ENCODE data around the gene TNKS1BP1. TPM values are rescaled to one million over a fixed set of nuclear protein-coding genes. Genes with fewer than 3 reads are reported as not detected.
"Not testable (repeated sequence)": the region's sequence is repeated elsewhere in the genome, so short reads cannot be mapped to it uniquely, and the experiment has no call there.

Gene TNKS1BP1
- total RNA-seq, 1 experiment from 2014 or later = 94.6 TPM

GRCh38 chr11:57363131-57364080 is 38.7 kb upstream of the TNKS1BP1 start:
- no peak for ATAC-seq
- no peaks in the 10 kb centered on the region for H3K36me3 ChIP-seq (ENCODE audit: control insufficient read depth, insufficient read depth, low read length)
- BruUV-seq (replicated peaks) = no TSS peak
- no peak for DNase-seq (ENCODE audit: low read depth, low spot score)
- ChIA-PET POLR2A (no interaction called here), CTCF (no interaction called here)
- no peak overlapping the region for H3K27ac ChIP-seq (ENCODE audit: low read length)
- TF ChIP-seq POLR2AphosphoS5 (IDR thresholded peaks at IDR 0.05; ENCODE audit: low read depth, low read length) (no peak), SIN3A (IDR thresholded peaks at IDR 0.05; ENCODE audit: borderline replicate concordance, insufficient read depth, low read depth, low read length) (no peak), CTCF (IDR thresholded peaks at IDR 0.05) (no peak), REST (IDR thresholded peaks at IDR 0.05; ENCODE audit: insufficient read depth in 1 of 2, low read depth in 2 of 2, low read length in 1 of 2) (no peak), TCF7L2 (IDR thresholded peaks at IDR 0.05; ENCODE audit: low read depth, low read length) (no peak)
- in situ Hi-C loops (cut with HindIII; ENCODE audit: low pct_unique_long_range_greater_than_20kb, low sequenced_read_pairs) (no loop called here), intact Hi-C loops (cut with micrococcal nuclease; ENCODE audit: unreplicated experiment) (no loop called here)
- H3K27me3 ChIP-seq (ENCODE audit: control insufficient read depth, insufficient read depth, low read length) = no peaks in the 10 kb centered on the region; the same call in 1 of the 2 replicates
- H3K4me3 ChIP-seq (ENCODE audit: low read depth in 2 of 2, low read length in 2 of 2) = no peak overlapping the region
- no peaks in the 10 kb centered on the region for H3K9me3 ChIP-seq (ENCODE audit: control insufficient read depth, insufficient read depth, low read depth, low read length)
- 0 out of 2 replicates have a peak, but pooled peaks cover 7% of the 10 kb centered on the region for H3K4me1 ChIP-seq (ENCODE audit: control insufficient read depth, insufficient read depth, low read length)

GRCh38 chr11:57361926-57362325 is 37.2 kb upstream of the TNKS1BP1 start:
- no TSS peak for BruUV-seq (replicated peaks)
- no peak overlapping the region for H3K4me3 ChIP-seq (ENCODE audit: low read depth in 2 of 2, low read length in 2 of 2)
- no peaks in the 10 kb centered on the region for H3K36me3 ChIP-seq (ENCODE audit: control insufficient read depth, insufficient read depth, low read length)
- intact Hi-C loops (cut with micrococcal nuclease; ENCODE audit: unreplicated experiment) = no loop called here
- no peak overlapping the region for H3K27ac ChIP-seq (ENCODE audit: low read length)
- DNase-seq (ENCODE audit: low read depth, low spot score) (no peak), ATAC-seq (no peak)
- in situ Hi-C loops (cut with HindIII; ENCODE audit: low pct_unique_long_range_greater_than_20kb, low sequenced_read_pairs) = no loop called here
- no peaks in the 10 kb centered on the region; the same call in 1 of the 2 replicates for H3K27me3 ChIP-seq (ENCODE audit: control insufficient read depth, insufficient read depth, low read length)
- H3K9me3 ChIP-seq (ENCODE audit: control insufficient read depth, insufficient read depth, low read depth, low read length) = no peaks in the 10 kb centered on the region
- no peak for TF ChIP-seq SIN3A (IDR thresholded peaks at IDR 0.05; ENCODE audit: borderline replicate concordance, insufficient read depth, low read depth, low read length)
- no peak for TF ChIP-seq REST (IDR thresholded peaks at IDR 0.05; ENCODE audit: insufficient read depth in 1 of 2, low read depth in 2 of 2, low read length in 1 of 2)
- TF ChIP-seq CTCF (IDR thresholded peaks at IDR 0.05) = no peak
- no peak for TF ChIP-seq POLR2AphosphoS5 (IDR thresholded peaks at IDR 0.05; ENCODE audit: low read depth, low read length)
- no peak for TF ChIP-seq TCF7L2 (IDR thresholded peaks at IDR 0.05; ENCODE audit: low read depth, low read length)
- 0 out of 2 replicates have a peak, but pooled peaks cover 7% of the 10 kb centered on the region for H3K4me1 ChIP-seq (ENCODE audit: control insufficient read depth, insufficient read depth, low read length)
- POLR2A ChIA-PET = interaction anchor here (0.5 kb wide), 1 partner anchor 282 kb away, joined by 5 read pairs; no protein-coding TSS in a partner anchor
- CTCF ChIA-PET = no interaction called here

- BruUV-seq (replicated peaks); in situ Hi-C loops (cut with HindIII; ENCODE audit: low pct_unique_long_range_greater_than_20kb, low sequenced_read_pairs); POLR2A ChIA-PET: not testable (repeated sequence)
These were observed 36.7 kb upstream of the TNKS1BP1 start for GRCh38 chr11:57361420-57361819.

More at GRCh38 chr11:57361420-57361819, 36.7 kb upstream of the TNKS1BP1 start:
- H3K36me3 ChIP-seq (ENCODE audit: control insufficient read depth, insufficient read depth, low read length); H3K4me1 ChIP-seq (ENCODE audit: control insufficient read depth, insufficient read depth, low read length); ATAC-seq; H3K27ac ChIP-seq (ENCODE audit: low read length); H3K4me3 ChIP-seq (ENCODE audit: low read depth in 2 of 2, low read length in 2 of 2); intact Hi-C loops (cut with micrococcal nuclease; ENCODE audit: unreplicated experiment); DNase-seq (ENCODE audit: low read depth, low spot score); H3K9me3 ChIP-seq (ENCODE audit: control insufficient read depth, insufficient read depth, low read depth, low read length); H3K27me3 ChIP-seq (ENCODE audit: control insufficient read depth, insufficient read depth, low read length): not testable (repeated sequence)
- CTCF ChIA-PET = interaction anchor here (0.7 kb wide), 1 partner anchor 97 kb away, joined by 3 read pairs; no protein-coding TSS in a partner anchor
